Fibroblast of peridontal ligament (primary cell): Measurements from ENCODE around the gene LAX1.

Source experiments
- DNase-seq: peaks from one replicate; pipeline ENCODE4 v3.0.0-alpha.2; 2010; ENCODE audit errors: extremely low read depth

Gene LAX1

GRCh38 chr1:203813581-203814341 lies 48.8 kb downstream of the LAX1 start:
- DNase-seq = no peak

DNA sequence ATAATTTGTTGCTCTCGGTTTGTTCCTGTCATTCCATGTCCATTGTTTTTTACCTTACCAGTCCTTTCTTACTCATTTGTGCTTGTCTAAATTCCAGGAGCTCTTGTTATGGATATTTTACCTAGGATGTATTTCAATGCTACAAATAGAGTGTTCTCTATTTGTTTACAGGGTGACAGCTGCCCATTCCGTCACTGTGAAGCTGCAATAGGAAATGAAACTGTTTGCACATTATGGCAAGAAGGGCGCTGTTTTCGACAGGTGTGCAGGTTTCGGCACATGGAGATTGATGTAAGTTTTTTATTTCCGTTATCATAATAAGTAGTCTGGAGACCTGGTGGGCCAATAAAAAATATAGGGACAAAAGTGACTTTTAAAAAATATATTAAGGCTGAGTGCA lies 53.4 kb downstream of the LAX1 start:
- DNase-seq = no peak

- peak; percentile 76 for DNase-seq
Observed at GRCh38 chr1:203823306-203823705, 58.3 kb downstream of the LAX1 start.
